HL-60 (cell line): Measurements from ENCODE around the gene PCBP2.

Experiments used
- CTCF ChIP-seq: IDR thresholded peaks from one replicate; pipeline ENCODE4 v1.5.1; 2011; ENCODE audit warnings: low read length, control low read depth, inconsistent platforms; ENCODE audit not compliant: insufficient read depth
- SPI1 ChIP-seq: IDR thresholded peaks from 2 replicates; pipeline ENCODE4 v1.6.1; 2012; ENCODE audit warnings: low read depth, mild to moderate bottlenecking, borderline replicate concordance

- no peak for TF ChIP-seq CTCF
- TF ChIP-seq SPI1, result no peak
These were observed 15.2 kb downstream of the PCBP2 start for GRCh38 chr12:53467082-53467481.
